GM18951 (cell line): ENCODE data around the gene TAF11.
"Not testable (repeated sequence)": the region's sequence is repeated elsewhere in the genome, so short reads cannot be mapped to it uniquely, and the experiment has no call there.

Experiments used
- POLR2A ChIP-seq: IDR thresholded peaks from 4 replicates; pipeline ENCODE4 v1.6.1; 2011; ENCODE audit warnings: mild to moderate bottlenecking; ENCODE audit not compliant: insufficient read length, insufficient read depth; ENCODE audit errors: extremely low read depth
- in situ Hi-C: fragments of 300-500 bp; cut with MboI; formaldehyde crosslinking; loops from one replicate; pipeline ENCODE4 v1.12.0; 2022; ENCODE audit warnings: low sequenced_read_pairs, mixed read lengths, inconsistent platforms; ENCODE audit not compliant: unreplicated experiment

TAF11 gene

GRCh38 chr6:34894693-34895092 lies 6.9 kb upstream of the TAF11 start:
- in situ Hi-C loops, result no loop called here
- TF ChIP-seq POLR2A, result no peak

- in situ Hi-C loops, result no loop called here
- no peak for TF ChIP-seq POLR2A
Observed at GRCh38 chr6:34891296-34891695, 3.5 kb upstream of the TAF11 start.

- in situ Hi-C loops, result no loop called here
- TF ChIP-seq POLR2A, result no peak
Observed at GRCh38 chr6:34890533-34890925, 2.7 kb upstream of the TAF11 start.

- in situ Hi-C loops, result no loop called here
- peak; percentile 58 for TF ChIP-seq POLR2A
Observed at GRCh38 chr6:34888874-34889555, 1.2 kb upstream of the TAF11 start, which contains the start of gene ANKS1A. Gene ANKS1A (plus strand): TSS chr6:34889255. CDS start chr6:34889403, 148 bp downstream.

- TF ChIP-seq POLR2A, result no peak
- in situ Hi-C loops, result no loop called here
Observed at GRCh38 chr6:34888514-34888856, 643 bp upstream of the TAF11 start.

GRCh38 chr6:34885837-34886236 lies 2.0 kb downstream of the TAF11 start:
- in situ Hi-C loops, result not testable (repeated sequence)

- in situ Hi-C loops, result no loop called here
- TF ChIP-seq POLR2A, result no peak
Observed at GRCh38 chr6:34884996-34885395, 2.8 kb downstream of the TAF11 start.

GRCh38 chr6:34884073-34884472 lies 3.8 kb downstream of the TAF11 start:
- in situ Hi-C loops, result not testable (repeated sequence)

- in situ Hi-C loops, result no loop called here
- no peak for TF ChIP-seq POLR2A
Observed at GRCh38 chr6:34877869-34878485, 9.9 kb downstream of the TAF11 start.

- TF ChIP-seq POLR2A, result no peak
Observed at GRCh38 chr6:34877259-34877658, 10.6 kb downstream of the TAF11 start.

GRCh38 chr6:34876472-34876871 lies 11.4 kb downstream of the TAF11 start:
- TF ChIP-seq POLR2A, result no peak
- in situ Hi-C loops, result no loop called here

More at GRCh38 chr6:34877259-34877658, 10.6 kb downstream of the TAF11 start:
- in situ Hi-C loops, result no loop called here

- TF ChIP-seq POLR2A, result no peak
Observed at GRCh38 chr6:34875292-34876213, 12.3 kb downstream of the TAF11 start.

GRCh38 chr6:34872332-34872731 lies 15.5 kb downstream of the TAF11 start:
- no peak for TF ChIP-seq POLR2A
- in situ Hi-C loops, result no loop called here

More at GRCh38 chr6:34875292-34876213, 12.3 kb downstream of the TAF11 start:
- in situ Hi-C loops, result no loop called here
